Retinal pigment epithelial cell (primary cell): ENCODE measurements around the gene DMRTB1.

Experiments
- DNase-seq: peaks from one replicate; pipeline ENCODE4 v3.0.0-alpha.2; 2010; ENCODE audit warnings: low read depth
- H3K4me3 ChIP-seq: 2 replicates; pipeline ENCODE4 v1.5.1; 2011; ENCODE audit warnings: mild to moderate bottlenecking, low read length, control low read depth, moderate library complexity
- CTCF ChIP-seq: conservative IDR thresholded peaks from 2 replicates; pipeline ENCODE4 v1.5.1; 2011; ENCODE audit warnings: low read depth, low read length, control low read depth, inconsistent platforms

Gene DMRTB1

GRCh38 chr1:53485478-53486394, 26.5 kb downstream of the DMRTB1 start:
- H3K4me3 ChIP-seq, result no peak overlapping the region
- DNase-seq, result peak; percentile 28
- TF ChIP-seq CTCF, result peak; percentile 92

GRCh38 chr1:53486395-53487026, 27.3 kb downstream of the DMRTB1 start:
- no peak for DNase-seq
- no peak overlapping the region for H3K4me3 ChIP-seq
- TF ChIP-seq CTCF, result no peak

- H3K4me3 ChIP-seq, result no peak overlapping the region
- no peak for TF ChIP-seq CTCF
- DNase-seq, result no peak
Measured at GRCh38 chr1:53490351-53490750, 31.2 kb downstream of the DMRTB1 start.

GRCh38 chr1:53495633-53496345, 36.6 kb downstream of the DMRTB1 start:
- no peak overlapping the region for H3K4me3 ChIP-seq
- DNase-seq, result no peak
- no peak for TF ChIP-seq CTCF

- no peak for TF ChIP-seq CTCF
- no peak for DNase-seq
- H3K4me3 ChIP-seq, result no peak overlapping the region
Measured at GRCh38 chr1:53498555-53499131, 39.4 kb downstream of the DMRTB1 start.

GRCh38 chr1:53499257-53500203, 40.3 kb downstream of the DMRTB1 start:
- DNase-seq, result no peak
- no peak overlapping the region for H3K4me3 ChIP-seq
- TF ChIP-seq CTCF, result no peak
